HG03342 (cell line): ENCODE results near the gene PPP1R27.
"Not testable (repeated sequence)": the region's sequence is repeated elsewhere in the genome, so short reads cannot be mapped to it uniquely, and the experiment has no call there.

Source experiments
- ATAC-seq: cut with Tn5 transposase; IDR thresholded peaks from one replicate; pipeline ENCODE4 v1.9.1; 2021; ENCODE audit warnings: mild to moderate bottlenecking, moderate library complexity; ENCODE audit not compliant: unreplicated experiment

The PPP1R27 gene

DNA sequence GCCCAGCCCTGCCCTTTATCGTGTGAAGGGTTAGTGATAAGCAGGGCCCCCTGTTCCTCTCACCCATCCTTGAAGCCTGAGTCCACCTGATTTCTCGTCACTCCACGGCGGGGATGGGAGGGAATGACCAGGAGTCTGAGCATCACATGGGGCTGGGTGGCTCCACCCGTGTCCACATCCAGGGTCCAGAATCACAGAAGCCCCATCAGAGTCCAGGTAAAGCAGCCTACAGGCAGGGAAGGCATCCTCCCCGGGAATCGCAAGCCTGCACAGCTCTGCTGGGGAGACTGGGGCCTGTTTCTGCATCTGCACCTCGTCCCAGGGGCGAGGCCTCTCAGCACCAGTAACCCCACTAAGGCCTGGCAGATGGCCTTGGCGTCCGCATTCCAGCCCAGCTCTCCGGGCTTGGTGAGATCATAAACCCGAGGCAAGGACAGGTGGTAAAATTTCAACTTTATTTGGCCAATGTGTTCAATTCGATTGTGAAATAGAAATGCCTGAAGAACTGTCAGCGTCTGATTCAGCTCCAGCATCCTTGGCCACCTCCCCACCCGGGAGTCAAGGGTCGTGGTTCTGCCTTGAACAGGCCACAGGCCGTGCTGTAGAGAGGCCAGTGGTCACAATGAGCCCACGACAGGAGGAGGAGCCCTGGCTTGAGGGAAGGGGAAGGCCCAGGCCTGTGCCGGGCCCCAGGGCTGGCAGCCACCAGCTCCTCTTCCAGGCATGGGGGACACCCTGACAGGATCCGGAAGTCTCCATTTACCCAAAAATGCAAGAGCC, 8.1 kb upstream of the PPP1R27 start:
- no peak for ATAC-seq

DNA sequence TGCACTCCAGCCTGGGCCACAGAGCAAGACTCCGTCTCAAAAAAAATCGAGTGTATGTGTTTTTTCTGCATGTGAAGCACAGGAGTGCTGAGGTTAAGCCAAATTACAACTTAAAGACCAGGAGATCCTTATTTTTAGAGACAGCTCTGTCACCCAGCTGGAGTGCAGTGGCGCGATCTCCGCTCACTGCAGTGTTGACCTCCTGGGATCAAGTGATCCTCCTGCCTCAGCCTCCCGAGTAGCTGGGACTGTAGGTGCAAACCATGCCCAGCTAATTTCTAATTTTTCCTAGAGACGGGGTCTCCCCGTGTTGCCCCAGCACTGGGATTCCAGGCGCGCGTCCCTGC, 7.5 kb upstream of the PPP1R27 start:
- no peak for ATAC-seq

DNA sequence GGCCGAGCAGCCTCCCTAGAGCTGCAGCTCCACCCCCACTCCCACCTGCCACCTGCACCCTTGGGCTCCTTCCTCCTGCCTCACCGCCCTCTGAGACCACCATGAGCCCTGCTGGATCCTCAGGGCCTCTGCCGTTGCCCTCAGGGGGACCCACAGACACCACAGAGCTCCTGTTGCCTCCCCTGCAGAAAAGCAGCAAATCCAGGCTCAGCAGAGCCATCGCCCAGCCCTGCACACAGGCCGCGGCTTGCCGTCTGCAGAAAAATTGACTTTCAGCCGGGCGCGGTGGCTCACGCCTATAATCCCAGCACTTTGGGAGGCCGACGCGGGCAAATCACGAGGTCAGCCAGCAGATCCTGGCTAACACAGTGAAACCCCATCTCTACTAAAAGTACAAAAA, 7.0 kb upstream of the PPP1R27 start:
- ATAC-seq: no peak

DNA sequence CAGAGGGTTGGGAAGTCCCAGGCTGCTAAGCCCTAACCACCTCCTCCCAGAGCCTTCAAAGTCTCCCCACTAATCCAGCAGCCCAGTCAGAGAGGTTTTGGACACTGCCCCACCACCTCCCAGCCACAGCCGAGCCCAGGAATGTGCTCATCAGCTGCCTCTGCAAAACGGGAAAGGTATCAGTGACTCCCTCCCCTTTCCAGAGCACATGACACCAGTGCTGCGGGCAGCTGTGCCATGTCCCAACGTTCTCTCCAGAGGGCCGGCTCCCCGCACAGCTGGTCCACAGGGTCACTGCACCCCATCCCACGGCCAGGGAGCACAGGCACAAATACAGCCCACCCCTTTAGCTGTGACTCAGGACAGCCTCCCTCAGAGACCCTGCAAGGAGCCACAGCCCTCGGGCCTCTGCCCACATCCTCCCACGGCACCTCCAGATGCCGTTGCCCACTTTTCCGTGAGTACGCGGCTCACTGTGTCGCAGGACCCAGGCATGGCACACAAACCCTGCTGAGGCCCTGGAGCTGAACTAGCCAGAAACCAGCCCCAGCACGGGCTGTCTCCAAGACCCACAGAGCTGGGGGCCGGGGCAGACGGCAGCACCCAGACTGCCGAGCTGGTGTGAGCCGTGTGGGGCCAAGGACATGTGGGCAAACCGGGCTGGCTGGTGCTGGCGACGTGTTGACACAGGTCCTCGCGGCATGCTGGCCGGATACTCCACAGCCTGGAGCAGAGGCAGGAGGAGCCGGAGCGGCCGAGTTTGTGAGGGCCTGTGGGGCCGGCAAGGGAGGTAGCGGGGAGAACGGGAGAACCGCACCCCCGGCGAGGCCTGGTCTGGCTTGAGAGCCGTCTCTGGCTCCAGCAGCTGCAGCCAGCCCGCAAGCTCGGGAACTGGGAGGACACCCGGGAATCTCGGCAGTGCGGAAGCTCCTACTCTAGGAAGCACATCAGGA, 6.3 kb upstream of the PPP1R27 start:
- no peak for ATAC-seq

DNA sequence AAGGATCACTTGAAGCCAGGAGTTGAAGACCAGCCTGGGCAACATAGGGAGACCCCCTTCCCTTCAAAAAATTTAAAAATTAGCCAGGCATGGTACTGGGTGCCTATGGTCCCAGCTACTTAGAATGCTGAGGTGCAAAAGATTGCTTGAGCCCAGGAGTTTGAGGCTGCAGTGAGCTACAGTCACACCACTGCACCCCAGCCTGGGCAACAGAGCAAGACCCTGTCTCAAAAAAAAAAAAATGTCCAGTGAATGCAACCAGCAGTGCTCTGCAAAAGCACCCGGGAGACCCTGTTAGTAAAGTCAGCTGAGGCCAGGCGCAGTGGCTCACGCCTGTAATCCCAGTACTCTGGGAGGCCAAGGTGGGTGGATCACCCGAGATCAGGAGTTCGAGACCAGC, 5.2 kb upstream of the PPP1R27 start:
- ATAC-seq: not testable (repeated sequence)

DNA sequence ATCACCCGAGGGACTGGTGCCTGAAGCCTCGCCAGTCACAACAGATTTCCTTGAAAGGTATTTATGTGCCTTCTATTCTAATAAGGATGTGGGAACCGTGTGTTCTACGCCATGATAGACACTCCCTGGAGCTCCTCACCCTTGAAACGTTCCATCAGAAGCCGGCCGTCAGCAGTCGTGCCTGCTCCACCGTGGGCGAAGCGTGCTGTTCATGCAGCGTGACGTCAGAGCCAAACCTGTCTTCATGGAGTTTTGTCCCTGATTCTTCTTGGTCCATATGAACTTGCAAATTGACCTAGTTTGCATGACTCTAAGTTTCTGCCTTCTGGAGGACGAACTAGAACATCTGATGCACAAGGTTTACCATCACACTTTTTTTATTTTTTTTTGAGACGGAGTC, 4.5 kb upstream of the PPP1R27 start:
- no peak for ATAC-seq

DNA sequence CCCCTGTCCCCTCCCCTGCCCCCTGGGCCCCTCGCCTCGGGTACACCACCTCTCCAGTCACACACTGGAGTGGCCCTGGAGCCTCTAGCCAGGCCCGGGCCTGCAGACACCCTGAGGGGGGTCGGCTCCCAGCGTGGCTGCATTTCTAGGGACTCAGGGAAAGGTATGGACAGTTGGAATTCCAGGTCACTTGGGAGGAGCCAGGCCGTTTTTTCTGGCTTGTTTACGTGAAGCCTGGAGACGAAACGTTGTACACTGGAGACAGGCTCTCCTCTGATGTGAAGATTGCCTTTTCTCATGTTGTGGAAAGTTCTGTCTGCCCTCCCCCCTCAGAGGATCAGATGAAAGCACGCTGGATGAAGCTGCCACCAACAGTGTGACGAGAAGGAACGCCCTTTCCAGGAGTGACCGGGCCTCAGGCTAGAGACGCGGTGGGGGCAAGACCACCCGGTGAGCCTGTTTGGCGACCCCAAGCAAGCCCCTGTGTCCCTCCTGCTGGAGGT, 4.0 kb upstream of the PPP1R27 start:
- no peak for ATAC-seq

DNA sequence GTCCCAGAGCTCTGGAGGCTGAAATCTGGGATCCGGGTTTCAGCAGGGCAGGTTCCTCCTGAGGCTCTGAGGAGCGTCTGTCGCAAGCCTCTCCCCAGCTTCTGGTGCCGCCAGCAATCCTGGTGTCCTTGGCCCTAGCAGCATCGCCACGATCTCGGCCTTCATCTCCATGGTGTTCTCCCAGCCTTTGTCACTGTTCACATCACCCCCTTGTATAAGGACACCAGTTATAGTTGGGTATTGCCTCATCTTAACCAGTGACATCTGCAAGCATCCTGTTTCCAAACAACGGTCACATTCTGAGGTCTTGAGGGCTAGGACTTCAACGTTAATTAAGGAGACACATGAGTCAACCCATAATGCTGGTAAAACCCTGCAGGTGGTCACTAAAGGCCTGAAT, 2.8 kb upstream of the PPP1R27 start:
- no peak for ATAC-seq

DNA sequence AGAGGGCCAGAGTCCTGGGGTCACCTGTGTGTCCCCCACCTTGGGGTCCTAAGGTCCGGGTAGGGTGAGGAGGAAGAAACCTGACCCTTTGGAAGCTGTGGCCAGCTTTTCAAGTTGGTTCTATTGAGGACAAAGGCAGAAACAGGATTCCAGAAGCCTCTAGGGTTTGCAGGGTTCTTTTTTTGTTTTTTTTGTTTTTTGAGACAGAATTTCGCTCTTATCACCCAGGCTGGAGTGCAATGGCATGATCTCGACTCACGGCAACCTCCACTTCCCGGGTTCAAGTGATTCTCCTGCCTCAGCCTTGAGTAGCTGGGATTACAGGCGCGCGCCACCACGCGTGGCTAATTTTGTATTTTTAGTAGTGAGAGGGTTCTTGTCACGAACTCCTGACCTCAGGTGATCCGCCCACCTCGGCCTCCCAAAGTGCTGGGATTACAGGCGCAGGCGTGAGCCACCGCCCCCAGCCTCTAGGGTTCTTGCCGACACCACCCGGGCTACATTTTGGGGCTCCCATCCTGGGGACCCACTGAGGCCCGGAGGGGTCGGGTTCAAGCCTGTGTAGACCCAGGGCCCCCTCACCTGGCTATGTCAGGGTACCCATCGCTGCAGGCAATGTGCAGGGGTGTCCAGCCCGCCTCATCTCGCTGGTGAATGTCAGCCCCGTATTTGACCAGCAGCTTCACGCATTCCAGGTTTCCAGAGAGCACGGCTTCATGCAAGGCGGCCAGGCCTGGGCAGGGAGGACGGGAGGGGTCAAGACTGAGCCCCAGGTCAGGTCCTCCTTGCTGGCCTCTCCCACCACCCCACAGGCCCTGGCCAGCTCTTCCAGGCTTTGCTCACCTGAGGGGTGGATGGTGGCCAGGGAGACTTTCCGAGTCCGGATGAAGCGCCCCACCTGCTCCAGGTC, 674 bp downstream of the PPP1R27 start:
- ATAC-seq: no peak

DNA sequence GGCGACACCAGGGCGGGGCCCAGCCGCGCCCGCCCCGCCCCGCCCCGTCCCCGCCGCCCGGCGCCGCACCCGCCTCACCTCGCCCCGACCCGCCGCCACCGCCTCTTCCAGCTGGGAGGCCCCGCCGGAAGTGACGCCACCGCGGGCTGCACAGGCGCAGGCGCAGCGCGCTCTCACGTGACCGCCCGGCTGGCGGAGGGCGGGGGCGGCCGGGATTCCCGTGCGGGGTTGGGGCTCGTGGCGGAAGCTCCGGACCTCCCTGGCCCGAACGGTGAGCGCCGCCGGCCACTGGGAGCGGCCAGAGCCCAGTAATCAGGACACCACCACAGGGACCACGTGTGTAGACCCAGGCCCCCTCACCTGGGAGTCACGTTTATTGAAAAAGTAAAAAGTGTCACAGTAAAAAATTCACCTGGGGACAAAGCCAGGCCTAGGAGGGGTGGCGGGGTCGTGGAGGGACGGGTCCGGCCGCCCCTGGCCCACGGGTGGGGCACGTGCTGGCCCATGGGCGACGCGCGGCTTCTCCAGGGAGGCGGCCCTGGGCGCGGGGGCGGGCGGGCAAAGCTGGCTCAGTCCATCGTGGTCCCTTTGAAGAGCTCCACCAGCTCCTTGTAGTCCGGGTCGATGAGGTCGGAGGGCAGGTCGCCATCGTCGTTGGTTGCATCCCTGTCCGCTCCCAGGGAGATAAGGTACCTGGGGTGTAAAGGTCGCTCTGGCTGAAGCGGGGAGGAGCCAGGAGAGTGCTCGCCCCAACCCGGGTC, 1.5 kb downstream of the PPP1R27 start, which contains the start of gene MCRIP1:
Gene MCRIP1, minus strand, starts transcription at position 132 of the 761 bp plus-strand sequence. CDS start 8,785 bp downstream, outside the sequence.
- peak; percentile 68 for ATAC-seq

DNA sequence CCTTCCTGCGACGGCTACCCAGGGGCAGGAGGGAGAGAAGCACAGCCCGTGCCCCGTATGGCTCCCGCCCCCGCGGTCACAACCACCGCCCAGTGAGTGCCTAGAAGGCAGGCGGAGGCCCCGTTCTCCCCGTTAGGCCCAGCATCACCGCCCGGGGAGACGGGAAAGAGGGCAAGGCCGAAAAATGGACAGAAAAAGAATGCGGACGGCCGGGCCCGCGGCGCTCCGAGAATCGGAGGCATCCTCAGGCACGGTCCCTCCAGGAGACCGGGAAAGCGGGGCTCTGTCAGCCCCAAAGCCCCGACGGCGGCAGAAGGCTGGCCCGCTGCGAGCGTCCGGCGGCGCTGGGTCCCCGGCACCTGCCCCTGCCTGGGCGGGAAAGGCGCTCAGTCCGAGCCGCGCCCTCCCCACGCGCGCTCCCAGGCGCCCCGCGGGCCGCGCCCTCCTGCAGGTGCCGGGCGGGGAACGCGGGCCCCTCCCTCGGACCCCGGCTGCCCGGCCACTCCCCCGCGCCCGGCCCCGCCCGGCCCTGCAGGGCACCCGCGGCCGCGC, 2.2 kb downstream of the PPP1R27 start:
- ATAC-seq: peak; percentile 53

DNA sequence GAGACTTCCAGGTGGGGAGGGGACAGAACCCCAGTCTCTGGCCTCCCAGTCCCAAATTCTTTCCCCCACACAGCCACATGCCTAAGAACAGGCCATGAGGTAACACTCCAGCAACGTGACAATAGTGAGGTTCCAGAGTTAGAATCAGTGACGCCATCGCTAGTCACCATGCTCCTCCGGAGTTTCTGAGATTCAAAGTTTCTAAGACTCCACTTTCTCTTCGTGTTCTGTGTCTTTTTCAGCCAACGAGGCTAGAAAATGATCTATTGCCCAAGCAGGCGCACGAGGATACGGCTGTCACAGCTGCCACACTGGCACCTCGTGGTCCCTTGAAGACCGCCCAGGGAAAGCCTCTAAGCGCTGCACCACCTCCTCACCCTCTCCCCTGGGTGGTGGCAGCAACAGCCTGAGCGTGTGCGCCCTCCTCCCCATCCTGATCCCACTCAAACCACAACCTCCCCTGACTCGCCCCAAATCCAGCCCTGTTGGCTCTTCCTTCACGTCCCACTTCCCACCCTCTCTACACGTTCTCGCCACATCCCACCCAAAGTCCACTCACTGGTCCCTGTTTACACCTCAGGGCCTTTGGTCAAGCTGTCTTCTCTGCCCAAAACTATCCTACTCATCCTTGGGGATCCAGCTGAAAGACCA, 2.8 kb downstream of the PPP1R27 start:
- no peak for ATAC-seq

DNA sequence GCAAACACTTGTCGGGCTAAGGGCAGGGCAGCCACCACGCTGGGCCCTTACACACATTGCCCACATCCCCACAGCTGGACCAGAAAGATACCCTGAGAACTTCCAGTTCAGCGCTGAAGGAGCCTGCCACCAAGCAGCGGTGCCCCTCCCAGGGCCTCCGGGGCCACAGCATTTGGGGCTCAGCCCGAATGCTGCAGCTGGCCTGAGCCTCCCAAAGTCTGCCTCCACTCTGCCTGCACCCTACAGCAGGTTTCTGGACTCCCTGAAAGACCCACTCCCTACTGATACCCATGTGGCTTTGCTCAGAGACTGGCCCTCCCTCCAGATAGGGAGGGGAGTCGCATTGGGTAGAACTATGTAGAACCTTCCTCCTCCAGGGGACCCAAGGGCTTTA, 3.3 kb downstream of the PPP1R27 start:
- ATAC-seq: no peak

DNA sequence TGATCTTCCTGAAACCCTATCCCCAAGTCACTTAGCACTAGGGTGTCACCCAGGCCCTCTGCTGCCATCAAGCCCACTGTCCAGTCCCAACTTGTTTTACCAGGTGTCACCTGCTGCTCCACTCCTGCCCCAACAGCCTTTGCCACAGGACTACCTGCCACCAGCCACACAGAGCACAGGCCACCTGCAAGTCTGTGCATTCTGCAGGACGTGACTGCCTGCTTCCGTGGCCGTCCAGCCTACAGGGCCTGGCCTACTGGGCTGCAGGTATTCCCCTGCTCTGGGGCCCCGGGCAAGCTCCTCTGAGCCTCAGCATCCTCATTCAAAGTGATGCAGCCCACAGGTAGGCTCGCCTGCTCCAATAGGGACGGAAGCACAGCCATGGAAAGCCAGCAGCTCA, 5.0 kb downstream of the PPP1R27 start:
- no peak for ATAC-seq

DNA sequence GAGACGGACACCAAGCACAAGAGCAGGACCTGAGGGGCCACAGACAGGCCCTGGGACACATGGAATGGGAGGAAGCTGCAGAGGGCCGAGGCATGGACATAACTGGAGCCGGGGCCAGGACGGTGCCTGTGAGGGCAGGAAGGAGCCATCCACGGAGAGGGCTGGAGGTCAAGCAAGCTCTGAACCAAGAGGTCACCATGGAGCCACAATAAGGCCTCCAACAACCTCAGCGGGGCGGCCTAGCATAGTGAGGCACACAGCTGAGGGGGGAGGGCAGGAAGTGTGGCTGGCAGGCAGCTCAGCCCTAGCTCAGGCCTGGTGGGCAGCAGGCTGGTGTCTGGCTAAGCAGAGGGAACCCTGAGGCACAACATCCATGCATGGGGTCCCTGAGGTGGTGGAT, 6.2 kb downstream of the PPP1R27 start:
- no peak for ATAC-seq

DNA sequence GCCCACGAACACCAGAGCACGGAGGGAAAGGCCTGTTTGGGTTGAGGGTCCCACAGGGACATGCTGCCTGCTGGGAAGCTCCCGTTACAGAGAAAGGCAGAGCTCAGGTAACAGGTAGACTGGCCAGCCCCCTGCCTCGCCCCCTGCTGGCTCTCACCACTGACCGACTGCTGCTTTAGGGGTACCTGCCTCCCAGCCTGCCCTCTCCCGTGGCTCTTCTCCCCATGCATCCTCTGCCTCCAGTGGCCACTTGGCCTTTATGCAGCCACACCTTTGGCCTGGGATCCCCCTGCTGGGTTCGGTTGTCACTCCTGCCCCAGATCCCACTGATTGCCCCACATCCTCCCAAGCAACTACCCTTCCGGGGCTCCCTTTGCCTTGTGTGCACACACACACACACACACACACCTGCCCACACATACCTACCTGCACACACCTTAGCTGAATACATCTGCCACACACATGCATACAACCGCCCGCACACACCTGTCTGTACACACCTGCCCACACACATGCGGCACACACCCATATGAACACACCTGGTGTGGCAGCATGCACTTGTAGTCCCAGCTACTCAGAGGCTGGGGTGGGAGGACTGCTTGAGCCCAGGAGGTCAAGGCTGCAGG, 8.9 kb downstream of the PPP1R27 start:
- ATAC-seq: no peak

DNA sequence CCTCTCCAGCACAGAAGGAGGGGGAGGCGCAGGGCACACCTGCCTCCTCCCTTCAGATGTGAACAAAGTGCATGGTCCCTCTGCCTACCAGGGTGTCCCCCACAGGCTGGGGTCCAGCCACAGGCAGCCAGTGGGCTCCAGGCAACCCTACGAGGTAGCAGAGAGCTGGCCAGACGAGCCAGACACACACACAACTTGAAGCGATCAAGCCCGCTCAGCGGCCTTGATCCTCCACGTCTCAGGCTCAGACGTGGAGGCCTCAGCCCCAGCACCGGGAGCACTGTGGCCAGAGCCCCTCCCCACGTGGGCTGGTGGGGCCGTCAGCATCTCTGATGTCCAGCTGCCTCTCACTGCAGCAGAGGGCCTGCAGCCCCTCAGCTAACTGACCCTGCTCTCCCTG, 10.3 kb downstream of the PPP1R27 start:
- no peak for ATAC-seq

DNA sequence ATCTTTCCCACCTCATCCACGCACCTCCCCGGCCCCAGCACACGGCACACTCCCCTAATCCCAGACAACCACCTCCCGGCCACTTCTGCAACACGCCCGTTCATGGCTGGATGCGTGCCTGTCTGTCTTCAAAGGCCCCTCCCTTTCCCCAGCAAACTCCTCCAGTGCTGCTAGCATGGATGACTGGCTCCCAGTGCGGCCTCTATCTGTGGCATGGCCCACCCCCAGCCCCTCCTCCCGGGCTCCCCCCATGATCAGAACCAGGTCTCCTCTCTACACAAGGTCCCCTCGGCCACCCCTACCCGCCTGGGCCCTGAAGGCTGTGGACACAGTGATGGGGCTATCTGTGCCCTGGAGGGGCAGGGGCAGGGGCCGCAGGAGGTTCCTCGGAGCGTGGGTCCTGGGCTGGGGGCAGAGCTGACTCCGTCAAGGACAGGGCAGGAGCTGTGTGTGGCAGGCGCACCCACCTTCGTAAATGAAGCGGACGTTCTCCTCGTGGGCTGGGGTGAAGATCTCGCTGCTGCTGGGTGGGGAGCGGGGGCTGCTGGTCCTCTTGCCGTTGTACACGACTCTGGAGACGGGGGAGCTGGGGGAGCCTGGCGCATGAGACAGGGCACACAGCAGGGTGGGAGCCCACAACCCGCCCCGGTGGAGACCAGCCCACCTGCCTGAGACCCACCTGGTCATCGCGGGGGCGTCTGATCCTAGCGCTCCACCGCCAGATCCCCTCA, 10.9 kb downstream of the PPP1R27 start:
- ATAC-seq: no peak
